Measurements from ENCODE around the gene FHOD3.
"Not testable (repeated sequence)": the region's sequence is repeated elsewhere in the genome, so short reads cannot be mapped to it uniquely, and the experiment has no call there.

The FHOD3 gene

GRCh38 chr18:36760598-36760997 is 463.1 kb downstream of the FHOD3 start:
- no peak for DNase-seq
- Histone ChIP-seq H4K20me1 (ENCODE audit: insufficient read depth, low read length) (no peaks in the 10 kb centered on the region), H3K27ac (ENCODE audit: low read length) (no peak overlapping the region), H3K4me2 (ENCODE audit: low read depth, low read length) (no peak overlapping the region), H3K4me3 (ENCODE audit: low read length) (no peak overlapping the region), H3F3A (ENCODE audit: insufficient read depth, low read length) (no peaks in the 10 kb centered on the region), H3K27me3 (replicated peaks; ENCODE audit: insufficient read depth, low read length) (no peaks in the 10 kb centered on the region), H3K9me3 (replicated peaks; ENCODE audit: insufficient read depth, low read length) (no peaks in the 10 kb centered on the region), H3K36me3 (replicated peaks; ENCODE audit: insufficient read depth, low read length) (no peaks in the 10 kb centered on the region), H3K4me1 (ENCODE audit: low read length) (no peaks in the 10 kb centered on the region), H3K9ac (ENCODE audit: low read length) (no peak overlapping the region), H3K9me2 (replicated peaks; ENCODE audit: insufficient read depth, low read length) (no peaks in the 10 kb centered on the region), H3K79me2 (ENCODE audit: low read length) (no peaks in the 10 kb centered on the region), H2AFZ (ENCODE audit: low read length) (no peak overlapping the region)
- TF ChIP-seq CTCF (IDR thresholded peaks at IDR 0.05; ENCODE audit: low read length) (no peak), EZH2phosphoT487 (IDR thresholded peaks at IDR 0.05; ENCODE audit: low read length) (no peak), EZH2 (optimal IDR thresholded peaks at IDR 0.05; ENCODE audit: low read depth, low read length) (no peak)

GRCh38 chr18:36761186-36761698 is 463.7 kb downstream of the FHOD3 start:
- DNase-seq = no peak
- Histone ChIP-seq H3K9ac (ENCODE audit: low read length) (no peak overlapping the region), H2AFZ (ENCODE audit: low read length) (no peak overlapping the region), H3K79me2 (ENCODE audit: low read length) (no peaks in the 10 kb centered on the region), H3K4me1 (ENCODE audit: low read length) (no peaks in the 10 kb centered on the region), H3F3A (ENCODE audit: insufficient read depth, low read length) (no peaks in the 10 kb centered on the region), H3K27ac (ENCODE audit: low read length) (no peak overlapping the region), H3K27me3 (replicated peaks; ENCODE audit: insufficient read depth, low read length) (no peaks in the 10 kb centered on the region), H3K36me3 (replicated peaks; ENCODE audit: insufficient read depth, low read length) (no peaks in the 10 kb centered on the region), H3K4me3 (ENCODE audit: low read length) (no peak overlapping the region), H3K9me2 (replicated peaks; ENCODE audit: insufficient read depth, low read length) (no peaks in the 10 kb centered on the region), H3K9me3 (replicated peaks; ENCODE audit: insufficient read depth, low read length) (no peaks in the 10 kb centered on the region), H4K20me1 (ENCODE audit: insufficient read depth, low read length) (no peaks in the 10 kb centered on the region), H3K4me2 (ENCODE audit: low read depth, low read length) (no peak overlapping the region)
- TF ChIP-seq EZH2 (optimal IDR thresholded peaks at IDR 0.05; ENCODE audit: low read depth, low read length) = no peak
- no peak for TF ChIP-seq EZH2phosphoT487 (IDR thresholded peaks at IDR 0.05; ENCODE audit: low read length)
- TF ChIP-seq CTCF (IDR thresholded peaks at IDR 0.05; ENCODE audit: low read length) = no peak

GRCh38 chr18:36762074-36762473 is 464.6 kb downstream of the FHOD3 start:
- H3K27ac ChIP-seq (ENCODE audit: low read length) = no peak overlapping the region
- H4K20me1 ChIP-seq (ENCODE audit: insufficient read depth, low read length) = no peaks in the 10 kb centered on the region
- no peak for DNase-seq
- H3K4me3 ChIP-seq (ENCODE audit: low read length) = no peak overlapping the region
- H3K9me3 ChIP-seq (replicated peaks; ENCODE audit: insufficient read depth, low read length) = no peaks in the 10 kb centered on the region
- no peaks in the 10 kb centered on the region for H3F3A ChIP-seq (ENCODE audit: insufficient read depth, low read length)
- no peaks in the 10 kb centered on the region for H3K4me1 ChIP-seq (ENCODE audit: low read length)
- no peaks in the 10 kb centered on the region for H3K9me2 ChIP-seq (replicated peaks; ENCODE audit: insufficient read depth, low read length)
- no peaks in the 10 kb centered on the region for H3K36me3 ChIP-seq (replicated peaks; ENCODE audit: insufficient read depth, low read length)
- H3K4me2 ChIP-seq (ENCODE audit: low read depth, low read length) = no peak overlapping the region
- no peak overlapping the region for H2AFZ ChIP-seq (ENCODE audit: low read length)
- no peak overlapping the region for H3K9ac ChIP-seq (ENCODE audit: low read length)
- TF ChIP-seq CTCF (IDR thresholded peaks at IDR 0.05; ENCODE audit: low read length) (no peak), EZH2phosphoT487 (IDR thresholded peaks at IDR 0.05; ENCODE audit: low read length) (no peak), EZH2 (optimal IDR thresholded peaks at IDR 0.05; ENCODE audit: low read depth, low read length) (no peak)
- no peaks in the 10 kb centered on the region for H3K27me3 ChIP-seq (replicated peaks; ENCODE audit: insufficient read depth, low read length)
- no peaks in the 10 kb centered on the region for H3K79me2 ChIP-seq (ENCODE audit: low read length)

GRCh38 chr18:36762965-36763364 is 465.5 kb downstream of the FHOD3 start:
- DNase-seq; H3K9ac ChIP-seq (ENCODE audit: low read length); H3K4me3 ChIP-seq (ENCODE audit: low read length); H3K4me1 ChIP-seq (ENCODE audit: low read length); H3K27me3 ChIP-seq (replicated peaks; ENCODE audit: insufficient read depth, low read length); H3K4me2 ChIP-seq (ENCODE audit: low read depth, low read length); H2AFZ ChIP-seq (ENCODE audit: low read length); H3K9me3 ChIP-seq (replicated peaks; ENCODE audit: insufficient read depth, low read length); H3K79me2 ChIP-seq (ENCODE audit: low read length); H3K27ac ChIP-seq (ENCODE audit: low read length); H3F3A ChIP-seq (ENCODE audit: insufficient read depth, low read length); H3K36me3 ChIP-seq (replicated peaks; ENCODE audit: insufficient read depth, low read length); H3K9me2 ChIP-seq (replicated peaks; ENCODE audit: insufficient read depth, low read length); H4K20me1 ChIP-seq (ENCODE audit: insufficient read depth, low read length): not testable (repeated sequence)

Measured in MM.1S (cell line).